A549 treated with DMSO at 1 μM for 4 hours (cell line): ENCODE data around the gene S100A3. TPM values are rescaled to one million over a fixed set of nuclear protein-coding genes. Genes with fewer than 3 reads are reported as not detected.

ENCODE experiments used
- total RNA-seq: library from RNA; stranded (reverse); fragments of 200-300 nt; extraction: Qiagen RNA extraction; gene quantifications from 5 replicates; pipeline ENCODE4 v1.2.3, GENCODE V29; 2022; ENCODE audit warnings: low read depth

S100A3 gene
- 79.7 to 94.4 TPM (median 93.6 TPM) in 5 replicates for total RNA-seq

GRCh38 chr1:153548722-153549688 is at the start of gene S100A3:
S100A3 (minus strand) TSS chr1:153549258; CDS start chr1:153548485, 773 bp downstream.

GRCh38 chr1:153565529-153566374 is 16.7 kb upstream of the S100A3 start, which contains the start of gene S100A2:
S100A2 (minus strand) TSS chr1:153565844; CDS start chr1:153563877, 1,967 bp downstream.

GRCh38 chr1:153545067-153546055 is 3.7 kb downstream of the S100A3 start, which contains the start of gene S100A4:
S100A4 (minus strand) TSS chr1:153545806; CDS start chr1:153544794, 1,012 bp downstream.

DNA sequence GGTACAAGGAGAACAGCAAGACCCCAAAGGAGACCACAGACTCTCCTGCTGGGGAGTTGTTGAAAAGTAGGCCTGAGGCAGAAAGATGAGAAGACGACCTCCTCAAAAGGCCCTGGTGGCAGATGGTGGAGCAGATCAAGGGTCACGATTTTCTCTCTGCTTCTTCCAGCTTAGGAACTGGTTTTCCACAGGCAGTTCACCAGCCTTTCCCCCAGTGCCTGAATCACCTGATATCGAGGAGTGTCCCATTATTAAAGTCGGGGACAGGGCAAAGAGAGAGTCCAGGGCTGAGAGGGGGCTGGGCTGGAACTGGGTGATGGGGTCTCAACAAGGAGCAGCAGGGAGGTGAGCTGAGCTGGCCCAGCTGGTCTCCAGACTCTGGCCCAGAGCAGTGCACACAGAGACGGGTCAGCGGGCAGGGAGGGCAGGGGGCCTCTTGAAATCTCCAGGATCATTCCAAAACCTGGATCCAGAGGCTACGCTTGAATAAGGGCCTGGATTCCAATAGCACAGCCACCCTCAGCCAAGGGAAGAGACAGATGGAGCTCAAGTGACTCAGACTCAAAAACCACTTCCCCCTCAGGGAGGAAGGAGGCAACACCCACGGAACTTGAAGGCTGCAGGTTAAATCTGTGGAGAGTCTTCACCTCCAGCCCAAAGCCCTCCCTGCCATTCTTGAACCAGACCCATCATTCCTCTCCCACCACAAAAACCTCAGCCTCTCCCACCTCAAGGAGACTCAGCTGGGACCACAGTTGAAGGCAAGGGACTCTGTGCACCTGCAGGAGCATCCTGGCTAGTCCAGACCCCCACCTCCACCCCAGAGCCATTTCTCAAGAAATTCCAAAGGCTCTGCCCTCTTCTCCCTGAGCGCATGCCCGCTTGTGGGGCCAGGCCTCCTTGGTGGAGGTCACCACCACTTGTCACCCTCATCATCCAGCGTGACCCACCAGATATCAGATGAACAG is 8.4 kb downstream of the S100A3 start, which contains the start of gene S100A5:
Gene S100A5 (minus strand): TSS at position 541 of the 968 bp plus-strand sequence. CDS start 743 bp downstream, outside the sequence.

DNA sequence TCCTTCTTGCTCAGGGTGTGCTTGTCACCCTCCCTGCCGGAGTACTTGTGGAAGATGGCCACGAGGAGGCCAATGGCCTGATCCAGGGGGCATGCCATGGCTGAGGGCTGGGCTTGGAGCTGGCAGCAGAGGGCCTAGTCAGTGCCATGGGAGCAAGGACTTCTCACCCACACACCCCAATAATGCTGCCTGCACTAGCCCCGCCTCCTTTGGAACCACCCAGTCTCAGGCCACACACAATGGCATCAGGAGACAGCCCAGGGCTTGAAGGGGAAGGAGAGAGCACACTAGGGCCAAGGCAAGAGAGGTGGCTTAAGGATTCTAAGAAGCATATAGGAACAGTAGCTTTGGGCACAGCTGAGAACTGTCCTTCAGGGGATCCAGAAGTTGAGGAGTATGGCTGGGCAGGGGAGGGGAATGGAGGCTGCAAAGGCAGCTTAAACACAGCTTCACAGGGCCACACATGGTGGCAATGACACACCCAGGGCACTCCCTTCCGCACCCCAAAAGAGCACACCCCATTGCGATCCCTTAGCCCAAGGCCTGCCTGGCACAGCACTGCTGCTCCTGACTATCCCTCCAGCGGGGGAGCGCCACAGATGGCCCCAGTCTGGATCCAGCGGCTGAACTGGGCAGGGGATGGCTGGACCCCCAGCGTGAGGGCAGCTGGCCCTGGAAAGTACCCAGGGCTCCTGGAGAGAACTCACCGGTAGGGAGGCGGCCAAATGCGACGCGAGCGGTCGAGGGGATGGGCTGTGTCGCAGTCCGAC is 13.6 kb downstream of the S100A3 start, which contains the start of gene S100A6:
Gene S100A6 (minus strand): TSS at position 750 of the 770 bp plus-strand sequence. CDS start 652 bp downstream, at position 98.

Other genes with a start within 250 kb of the S100A3 start
- gene PGLYRP3, start 236.3 kb downstream of the S100A3 start, total RNA-seq: not detected in 5 replicates
- gene PGLYRP4, start 200.4 kb downstream of the S100A3 start, total RNA-seq: not detected in 5 replicates
- 0.52 to 1.0 TPM (median 0.95 TPM) in 5 replicates for gene S100A9, start 191.4 kb downstream of the S100A3 start, total RNA-seq
- not detected in 5 replicates for gene S100A12, start 173.6 kb downstream of the S100A3 start, total RNA-seq
- gene S100A8, start 158.2 kb downstream of the S100A3 start, total RNA-seq: not detected in 5 replicates
- gene S100A7A, start 132.7 kb downstream of the S100A3 start, total RNA-seq: not detected in 5 replicates
- not detected in 5 replicates for gene S100A7, start 88.6 kb downstream of the S100A3 start, total RNA-seq
- gene S100A6, start 13.3 kb downstream of the S100A3 start, total RNA-seq: 3,152 to 3,428 TPM (median 3,355 TPM) in 5 replicates
- 0.52 to 0.90 TPM (median 0.69 TPM) in 4 of 5 replicates, not detected in the other for gene S100A5, start 8.3 kb downstream of the S100A3 start, total RNA-seq
- gene S100A4, start 3.5 kb downstream of the S100A3 start, total RNA-seq: 1,502 to 1,789 TPM (median 1,685 TPM) in 5 replicates
- gene S100A2, start 16.6 kb upstream of the S100A3 start, total RNA-seq: 16.8 to 29.9 TPM (median 23.4 TPM) in 5 replicates
- gene S100A16, start 63.9 kb upstream of the S100A3 start, total RNA-seq: 441 to 483 TPM (median 469 TPM) in 5 replicates
- gene S100A14, start 67.1 kb upstream of the S100A3 start, total RNA-seq: 0.30 to 0.74 TPM (median 0.60 TPM) in 5 replicates
- 154 to 169 TPM (median 160 TPM) in 5 replicates for gene S100A13, start 78.2 kb upstream of the S100A3 start, total RNA-seq
- 0.15 to 0.83 TPM (median 0.47 TPM) in 5 replicates for gene S100A1, start 79.2 kb upstream of the S100A3 start, total RNA-seq
- gene CHTOP, start 84.8 kb upstream of the S100A3 start, total RNA-seq: 72.8 to 90.3 TPM (median 76.0 TPM) in 5 replicates
- gene SNAPIN, start 109.4 kb upstream of the S100A3 start, total RNA-seq: 53.6 to 58.0 TPM (median 56.5 TPM) in 5 replicates
- gene ILF2, start 121.7 kb upstream of the S100A3 start, total RNA-seq: 268 to 316 TPM (median 275 TPM) in 5 replicates
- 0.95 to 1.3 TPM (median 1.1 TPM) in 5 replicates for gene NPR1, start 129.4 kb upstream of the S100A3 start, total RNA-seq
- gene INTS3, start 178.8 kb upstream of the S100A3 start, total RNA-seq: 12.0 to 23.1 TPM (median 21.7 TPM) in 5 replicates
- 1.1 to 2.0 TPM (median 1.4 TPM) in 5 replicates for gene SLC27A3, start 226.1 kb upstream of the S100A3 start, total RNA-seq